CD4-positive, alpha-beta T cell treated with Interleukin-15 for 4 hours (primary cell): ENCODE data around the gene SYNM.

ENCODE experiments used
- DNase-seq: peaks from one replicate; pipeline ENCODE4 v3.0.0-alpha.2; 2020; ENCODE audit warnings: low spot score

Gene SYNM

DNA sequence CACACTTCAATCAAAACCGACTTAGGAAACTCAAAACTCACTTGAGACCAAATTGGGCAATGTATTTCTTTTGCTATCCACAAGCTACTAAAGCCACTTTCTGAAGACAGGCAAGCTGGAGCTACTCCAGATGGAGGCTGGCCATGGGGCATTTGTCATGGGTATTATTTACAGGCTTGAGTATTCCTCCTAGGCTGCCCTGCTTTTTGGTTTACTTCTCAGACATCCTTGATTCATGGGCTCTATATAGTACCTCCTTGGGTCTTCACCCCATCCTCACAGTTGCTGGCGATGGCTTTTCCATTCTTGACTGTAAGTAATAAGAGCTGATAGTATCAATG, 18.6 kb upstream of the SYNM start:
- DNase-seq: no peak

DNA sequence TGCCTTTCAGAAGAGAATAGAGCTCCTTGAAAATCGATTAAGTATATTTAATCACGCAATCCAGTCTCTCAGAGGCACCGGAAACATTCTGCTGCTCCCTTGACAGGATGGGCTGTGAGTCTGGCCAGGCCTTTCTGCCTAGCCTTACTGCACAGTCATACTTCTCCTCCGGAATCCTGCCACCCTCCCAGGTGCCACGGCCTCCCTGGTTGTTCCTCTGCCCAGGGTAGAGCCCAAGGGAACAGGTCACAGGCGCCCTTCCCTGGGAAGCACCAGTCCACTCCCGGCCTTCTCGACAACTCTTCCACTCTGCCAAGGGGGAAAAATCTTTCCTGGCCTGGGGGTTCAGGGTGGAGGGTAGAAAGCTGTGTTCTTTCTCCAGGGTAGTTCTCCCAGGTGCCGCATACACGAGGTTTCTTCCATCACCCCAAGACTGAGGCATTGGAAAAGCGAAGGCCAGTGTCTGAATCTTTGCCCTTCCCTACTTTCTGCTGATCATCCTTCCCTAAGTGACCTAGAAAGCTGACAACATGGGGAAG, 17.4 kb upstream of the SYNM start:
- no peak for DNase-seq

- no peak for DNase-seq
These were observed 14.7 kb upstream of the SYNM start for GRCh38 chr15:99090011-99090699.

DNA sequence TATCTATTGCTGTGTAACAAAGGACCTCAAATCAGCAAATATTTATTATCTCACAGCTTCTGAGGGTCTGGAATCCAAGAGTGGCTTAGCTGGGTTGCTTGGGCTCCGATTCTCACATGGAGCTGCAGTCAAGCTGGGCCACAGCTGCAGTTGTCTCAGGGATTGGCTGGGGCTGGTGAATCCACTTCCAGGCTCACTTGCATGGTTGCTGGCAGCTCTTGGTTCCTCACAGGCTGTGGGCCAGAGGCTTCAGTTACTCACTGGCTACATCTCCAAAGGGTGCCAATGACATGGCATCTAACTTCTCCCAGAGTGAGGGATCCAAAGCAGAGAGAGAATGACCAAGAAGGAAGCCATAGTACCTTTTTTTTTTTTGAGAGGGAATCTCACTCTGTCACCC, 13.9 kb upstream of the SYNM start:
- no peak for DNase-seq

DNA sequence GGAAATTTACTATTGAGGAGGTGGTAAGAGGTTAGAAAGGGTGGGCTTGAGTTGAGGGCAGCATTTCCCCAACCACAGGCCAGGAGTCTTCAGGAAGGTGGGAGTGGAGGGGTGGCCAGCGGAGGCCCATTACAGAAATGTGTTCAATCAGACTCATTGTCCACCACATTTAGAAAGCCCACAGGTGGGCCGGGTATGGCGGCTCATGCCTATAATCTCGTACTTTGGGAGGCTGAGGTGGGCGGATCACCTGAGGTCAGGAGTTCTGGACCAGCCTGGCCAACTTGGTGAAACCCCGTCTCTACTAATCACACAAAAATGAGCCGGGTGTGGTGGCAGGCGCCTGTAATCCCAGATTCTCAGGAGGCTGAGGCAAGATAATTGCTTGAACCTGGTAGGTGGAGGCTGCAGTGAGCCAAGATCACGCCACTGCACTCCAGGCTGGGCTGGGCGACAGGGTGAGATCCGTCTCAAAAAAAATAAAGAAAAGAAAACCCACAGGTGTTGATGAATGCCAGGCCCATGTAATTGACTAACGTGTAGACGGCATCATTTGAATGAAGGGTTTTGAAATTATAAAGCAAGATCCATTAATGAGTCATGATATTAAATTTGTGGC, 12.2 kb upstream of the SYNM start:
- DNase-seq: no peak

- DNase-seq: no peak
These were observed 9.3 kb upstream of the SYNM start for GRCh38 chr15:99095626-99096025.

GRCh38 chr15:99096173-99096893, 8.5 kb upstream of the SYNM start:
- DNase-seq: no peak

DNA sequence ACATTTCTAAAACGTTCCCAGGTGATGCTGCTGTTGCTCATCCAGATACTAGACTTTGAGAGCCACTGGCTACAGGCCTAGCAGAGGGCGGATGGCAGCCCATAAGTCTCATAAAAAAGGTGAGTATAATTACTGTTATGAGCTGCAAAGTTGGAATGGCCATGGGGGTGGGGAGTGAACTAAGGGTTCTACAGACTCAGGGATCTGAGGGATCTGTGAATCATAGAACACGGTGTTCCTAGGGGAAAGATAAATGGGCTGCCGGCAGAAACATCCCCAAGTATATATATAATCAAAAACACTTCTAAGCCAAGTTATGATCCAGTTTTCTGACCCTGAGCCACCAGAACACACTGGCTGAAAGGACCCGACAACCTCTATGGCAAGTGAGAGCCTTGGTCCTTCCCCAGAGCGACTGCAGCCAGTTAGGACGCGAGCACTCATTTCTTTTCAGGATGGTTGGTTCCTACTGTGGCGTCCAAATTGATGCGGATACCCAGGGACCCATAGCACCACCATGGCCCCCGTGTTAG, 7.9 kb upstream of the SYNM start:
- no peak for DNase-seq

- DNase-seq: no peak
These were observed 7.2 kb upstream of the SYNM start for GRCh38 chr15:99097441-99098410.

DNA sequence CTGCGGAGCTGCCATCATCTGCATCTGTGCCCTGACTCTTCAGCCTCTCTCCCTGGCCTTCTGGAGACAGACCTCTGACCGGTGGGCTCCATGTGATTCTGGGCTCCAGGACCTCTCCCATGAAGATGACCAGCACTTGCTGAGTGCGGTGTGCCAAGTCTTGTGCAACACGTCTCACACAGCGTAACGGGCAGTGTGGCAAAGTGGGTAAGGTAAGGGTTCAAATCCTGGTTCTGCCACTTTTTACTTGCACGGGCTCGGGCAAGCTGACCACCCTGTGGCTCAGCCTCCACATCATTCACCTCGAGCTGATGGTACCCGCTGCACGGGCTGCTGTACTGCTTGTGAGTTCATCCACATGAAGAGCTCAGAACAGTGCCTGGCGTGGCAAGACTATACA, 6.5 kb upstream of the SYNM start:
- DNase-seq: no peak

DNA sequence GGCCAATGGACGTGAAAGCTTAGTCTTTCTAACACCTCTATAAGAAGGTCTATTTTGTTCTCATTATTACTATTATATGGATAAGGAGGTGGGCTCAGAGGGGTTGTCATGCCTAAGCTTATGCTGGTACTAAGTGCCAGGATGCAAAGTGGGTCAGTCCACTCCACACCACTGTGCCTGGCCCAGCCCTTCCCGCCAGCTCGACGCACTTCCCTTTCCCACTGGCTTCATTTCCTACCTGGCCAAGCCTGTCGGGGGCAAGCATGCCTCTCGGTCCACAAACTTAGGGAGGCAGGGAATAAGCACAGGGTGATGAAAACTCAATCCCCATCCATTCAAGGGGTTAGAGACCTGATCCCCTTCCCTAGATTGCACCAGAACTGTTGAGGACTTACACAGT, 5.9 kb upstream of the SYNM start:
- DNase-seq: no peak

DNA sequence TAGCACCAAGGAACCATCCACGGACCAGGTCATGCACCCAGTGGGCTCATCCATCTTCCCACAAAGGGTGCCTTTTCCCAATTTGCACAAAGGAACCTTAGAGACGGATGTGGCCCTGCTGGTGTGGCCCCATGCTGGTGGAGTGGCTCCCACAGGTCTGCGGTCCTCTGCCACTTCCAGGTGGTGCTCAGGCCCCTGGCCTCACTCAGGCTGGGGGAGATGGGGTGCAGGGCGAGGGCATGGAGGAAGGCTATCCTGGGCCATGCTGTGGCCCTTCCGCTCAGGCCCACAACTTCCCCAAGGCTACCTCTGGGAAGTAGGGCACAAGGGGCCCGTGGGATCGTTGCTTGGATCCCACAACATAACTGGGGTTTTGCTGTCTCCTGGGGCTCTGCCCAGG, 5.2 kb upstream of the SYNM start:
- no peak for DNase-seq

DNA sequence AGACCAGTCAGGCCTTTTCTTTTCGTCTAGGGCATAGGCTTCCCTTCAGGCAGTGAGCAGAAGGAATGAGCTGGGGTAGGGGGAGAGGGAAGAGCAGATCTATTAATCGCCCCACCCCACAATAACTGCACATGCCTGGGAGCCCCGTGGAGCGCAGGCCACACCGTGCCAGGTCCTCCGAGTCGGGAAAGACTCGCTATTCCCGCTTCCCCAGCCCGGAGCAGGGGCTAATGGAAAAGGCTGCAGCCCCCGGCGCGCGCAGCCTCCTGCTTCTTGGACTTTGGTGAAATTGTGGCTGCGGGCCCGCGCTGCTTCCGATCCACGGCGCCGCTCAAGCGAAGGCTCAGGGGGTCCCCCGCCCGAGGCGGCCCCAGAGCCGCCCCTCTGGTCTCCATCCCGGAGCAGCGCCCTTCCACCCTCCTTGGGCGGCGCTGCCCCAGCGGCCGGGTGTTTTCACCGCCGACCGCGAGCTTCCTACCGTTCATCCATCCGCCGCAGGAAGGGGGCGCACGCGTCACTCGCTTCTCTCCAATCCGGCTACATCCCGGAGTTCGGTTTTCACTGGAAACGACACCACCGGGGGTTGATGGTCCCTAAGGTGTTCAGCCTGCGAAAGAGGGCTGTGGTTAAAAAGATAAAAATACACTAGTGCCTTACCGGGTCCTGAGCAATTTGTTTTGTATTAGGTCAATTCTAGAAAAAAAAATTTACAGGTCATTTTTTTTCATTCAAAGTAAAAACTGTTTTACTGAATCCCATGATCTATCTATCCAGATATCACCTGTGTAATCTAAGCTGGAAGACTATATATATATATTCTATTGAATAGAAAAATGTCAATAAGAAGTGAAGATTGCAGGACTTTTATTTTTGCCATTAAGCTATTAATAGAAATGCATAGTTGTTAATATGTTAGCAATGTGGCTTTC, 4.4 kb upstream of the SYNM start:
- DNase-seq: peak; percentile 24

GRCh38 chr15:99101501-99101900, 3.4 kb upstream of the SYNM start:
- no peak for DNase-seq

DNA sequence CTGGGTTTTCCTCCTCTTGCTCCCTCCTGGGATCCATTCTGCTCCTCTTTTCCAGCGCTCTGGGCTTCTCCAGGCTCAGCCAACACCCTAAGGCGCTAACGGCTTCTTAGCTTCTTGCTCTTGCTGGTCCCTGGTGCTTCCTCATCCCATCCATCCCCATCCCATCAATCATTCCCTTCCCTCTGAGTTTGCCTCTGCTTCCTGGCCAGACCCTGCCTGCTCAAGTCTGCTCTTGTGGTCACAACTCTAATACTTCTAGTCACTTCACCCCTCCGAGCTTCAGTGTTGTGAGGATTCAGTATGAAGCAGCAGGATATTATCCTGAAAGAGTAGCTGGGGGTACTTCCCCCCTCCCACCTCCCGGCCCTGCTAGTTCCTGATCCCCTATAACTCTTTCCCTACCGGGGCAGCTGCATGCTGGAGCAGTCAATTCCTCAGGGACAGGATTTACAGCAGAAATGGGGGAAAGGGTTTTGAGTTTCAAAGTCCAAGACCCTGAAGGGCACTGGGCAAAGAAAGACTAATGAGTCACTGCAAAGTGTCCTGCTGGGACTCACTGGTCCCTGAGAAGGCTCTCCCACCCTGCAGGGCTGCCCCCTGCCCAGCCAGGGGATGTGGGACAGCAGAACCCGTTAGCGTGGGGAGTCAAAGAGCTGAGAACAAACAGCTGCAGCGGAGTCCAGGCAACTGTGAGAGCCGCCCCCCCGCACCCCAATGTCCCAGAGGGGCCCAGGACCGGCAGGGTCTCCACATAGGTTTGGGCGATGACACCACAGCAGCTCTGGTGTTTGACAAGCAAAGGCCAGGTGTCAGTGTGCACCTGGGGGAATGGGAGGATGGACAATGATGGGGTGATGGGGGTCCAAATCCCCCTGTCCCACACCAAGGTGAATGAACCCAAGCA, 2.3 kb upstream of the SYNM start:
- no peak for DNase-seq

GRCh38 chr15:99103279-99103678, 1.6 kb upstream of the SYNM start:
- no peak for DNase-seq

- DNase-seq: peak; percentile 19
These were observed 848 bp downstream of the SYNM start for GRCh38 chr15:99105514-99106341.

DNA sequence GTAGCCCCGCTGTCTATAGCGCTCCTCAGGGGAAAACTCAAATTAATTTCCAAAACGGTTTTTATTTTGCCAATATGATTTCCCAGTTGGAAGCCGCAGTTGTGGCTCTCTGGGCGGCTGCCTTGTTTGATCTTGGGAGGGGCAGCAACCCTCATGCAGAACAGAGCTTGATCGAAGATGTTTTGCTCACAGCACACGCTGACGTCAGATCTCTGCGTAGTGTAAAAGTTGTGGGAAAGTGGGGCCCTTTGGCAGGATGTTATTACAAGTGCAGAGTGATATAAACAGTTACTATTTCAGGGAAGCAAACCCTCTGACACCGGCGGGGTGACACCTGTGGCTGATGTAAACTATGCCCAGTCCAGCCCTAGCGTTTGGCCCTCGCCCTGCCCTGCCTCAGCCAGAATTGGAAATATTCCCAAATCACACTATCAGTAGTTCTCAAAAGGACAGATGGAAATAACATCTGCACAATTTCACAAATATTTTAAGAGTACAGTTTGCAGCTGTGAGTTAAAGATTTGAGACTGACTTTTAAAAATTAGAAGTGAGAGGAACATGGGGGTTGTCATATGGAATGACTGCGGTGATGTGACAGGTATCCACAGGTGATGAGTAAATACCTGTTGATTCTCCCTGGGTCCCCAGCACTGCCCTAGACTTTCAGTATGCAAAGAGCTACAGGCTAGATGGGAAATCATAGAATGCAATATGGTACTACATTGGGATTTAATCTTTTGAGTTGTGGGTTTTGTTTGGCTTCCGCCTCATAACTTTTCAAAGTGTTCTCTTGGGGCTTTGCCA, 1.7 kb downstream of the SYNM start:
- DNase-seq: no peak
